SK-N-SH treated with all-trans-retinoic acid at 6 μM for 48 hours (cell line): ENCODE results near the gene EDEM2.
"Not testable (repeated sequence)": the region's sequence is repeated elsewhere in the genome, so short reads cannot be mapped to it uniquely, and the experiment has no call there.

ENCODE experiments used
- ATAC-seq: fragments of 200-7000 bp; cut with Tn5 transposase; 3 replicates; pipeline ENCODE4 v1.9.1; 2020; ENCODE audit warnings: mild to moderate bottlenecking, moderate library complexity
- ARNTL ChIP-seq: fragments of 450-650 bp; formaldehyde crosslinking; IDR thresholded peaks from 2 replicates; pipeline ENCODE4 v1.5.0; 2020; ENCODE audit warnings: low read depth, mild to moderate bottlenecking, moderate library complexity, borderline replicate concordance
- BACH2 ChIP-seq: fragments of 250-450 bp; sonication (Bioruptor Pico); IDR thresholded peaks from 2 replicates; pipeline ENCODE4 v1.9.0; 2021; ENCODE audit warnings: mild to moderate bottlenecking, borderline replicate concordance
- CSDC2 ChIP-seq: fragments of 250-450 bp; sonication (Bioruptor Pico); IDR thresholded peaks from 2 replicates; pipeline ENCODE4 v1.5.0; 2020; ENCODE audit warnings: mild to moderate bottlenecking, moderate library complexity
- ESRRG ChIP-seq: fragments of 250-450 bp; sonication (Bioruptor Pico); IDR thresholded peaks from 2 replicates; pipeline ENCODE4 v1.6.1; 2021; ENCODE audit warnings: mild to moderate bottlenecking
- ISL1 ChIP-seq: fragments of 250-450 bp; sonication (Bioruptor Pico); IDR thresholded peaks from 2 replicates; pipeline ENCODE4 v2.1.2; 2022; ENCODE audit warnings: mild to moderate bottlenecking, moderate library complexity
- OSR1 ChIP-seq: fragments of 250-450 bp; sonication (Bioruptor Pico); IDR thresholded peaks from 2 replicates; pipeline ENCODE4 v1.8.0; 2022; ENCODE audit warnings: moderate library complexity, mild to moderate bottlenecking, inconsistent platforms
- PPARA ChIP-seq: fragments of 250-450 bp; sonication (Bioruptor Pico); IDR thresholded peaks from 2 replicates; pipeline ENCODE4 v1.5.0; 2020; ENCODE audit warnings: mild to moderate bottlenecking, borderline replicate concordance
- RARB ChIP-seq: fragments of 250-450 bp; sonication (Bioruptor Pico); IDR thresholded peaks from 2 replicates; pipeline ENCODE4 v1.8.0; 2021; ENCODE audit warnings: mild to moderate bottlenecking, moderate library complexity
- SNAI2 ChIP-seq: fragments of 250-450 bp; sonication (Bioruptor Pico); IDR thresholded peaks from 2 replicates; pipeline ENCODE4 v1.5.0; 2020; ENCODE audit warnings: mild to moderate bottlenecking, moderate library complexity
- TCF4 ChIP-seq: fragments of 250-450 bp; sonication (Bioruptor Pico); IDR thresholded peaks from 2 replicates; pipeline ENCODE4 v1.8.0; 2021; ENCODE audit warnings: mild to moderate bottlenecking, moderate library complexity, borderline replicate concordance
- TOX ChIP-seq: fragments of 250-450 bp; sonication (Bioruptor Pico); IDR thresholded peaks from 2 replicates; pipeline ENCODE4 v1.8.0; 2021; ENCODE audit warnings: mild to moderate bottlenecking, moderate library complexity, borderline replicate concordance
- ZFP3 ChIP-seq: fragments of 250-450 bp; sonication (Bioruptor Pico); IDR thresholded peaks from 2 replicates; pipeline ENCODE4 v1.5.0; 2020; ENCODE audit warnings: mild to moderate bottlenecking, moderate library complexity
- ZFP30 ChIP-seq: fragments of 450-650 bp; formaldehyde crosslinking; IDR thresholded peaks from 2 replicates; pipeline ENCODE4 v1.5.0; 2022; ENCODE audit warnings: mild to moderate bottlenecking, moderate library complexity
- ZNF565 ChIP-seq: fragments of 450-650 bp; formaldehyde crosslinking; conservative IDR thresholded peaks from 2 replicates; pipeline ENCODE4 v1.5.0; 2020; ENCODE audit warnings: low read depth, mild to moderate bottlenecking, moderate library complexity
- ZNF70 ChIP-seq: fragments of 450-650 bp; formaldehyde crosslinking; IDR thresholded peaks from 2 replicates; pipeline ENCODE4 v1.5.0; 2020; ENCODE audit warnings: mild to moderate bottlenecking, moderate library complexity
- ZNF8 ChIP-seq: fragments of 450-650 bp; formaldehyde crosslinking; IDR thresholded peaks from 2 replicates; pipeline ENCODE4 v1.5.0; 2020; ENCODE audit warnings: mild to moderate bottlenecking, moderate library complexity
- TF ChIP-seq, protein P1 (sequence below): fragments of 250-450 bp; sonication (Bioruptor Pico); IDR thresholded peaks from 2 replicates; pipeline ENCODE4 v1.8.0; 2021; ENCODE audit warnings: low read depth, mild to moderate bottlenecking, moderate library complexity, borderline replicate concordance
- TF ChIP-seq, protein P2 (sequence below): fragments of 250-450 bp; sonication (Bioruptor Pico); IDR thresholded peaks from 2 replicates; pipeline ENCODE4 v1.5.0; 2020; ENCODE audit warnings: mild to moderate bottlenecking, moderate library complexity
- TF ChIP-seq, protein P3 (sequence below): fragments of 250-450 bp; sonication (Bioruptor Pico); IDR thresholded peaks from 2 replicates; pipeline ENCODE4 v1.5.1; 2020; ENCODE audit warnings: low read depth, mild to moderate bottlenecking, moderate library complexity
- TF ChIP-seq, protein P4 (sequence below): fragments of 250-450 bp; sonication (Bioruptor Pico); IDR thresholded peaks from 2 replicates; pipeline ENCODE4 v1.8.0; 2020; ENCODE audit warnings: mild to moderate bottlenecking, moderate library complexity, borderline replicate concordance

EDEM2 gene, protein sequence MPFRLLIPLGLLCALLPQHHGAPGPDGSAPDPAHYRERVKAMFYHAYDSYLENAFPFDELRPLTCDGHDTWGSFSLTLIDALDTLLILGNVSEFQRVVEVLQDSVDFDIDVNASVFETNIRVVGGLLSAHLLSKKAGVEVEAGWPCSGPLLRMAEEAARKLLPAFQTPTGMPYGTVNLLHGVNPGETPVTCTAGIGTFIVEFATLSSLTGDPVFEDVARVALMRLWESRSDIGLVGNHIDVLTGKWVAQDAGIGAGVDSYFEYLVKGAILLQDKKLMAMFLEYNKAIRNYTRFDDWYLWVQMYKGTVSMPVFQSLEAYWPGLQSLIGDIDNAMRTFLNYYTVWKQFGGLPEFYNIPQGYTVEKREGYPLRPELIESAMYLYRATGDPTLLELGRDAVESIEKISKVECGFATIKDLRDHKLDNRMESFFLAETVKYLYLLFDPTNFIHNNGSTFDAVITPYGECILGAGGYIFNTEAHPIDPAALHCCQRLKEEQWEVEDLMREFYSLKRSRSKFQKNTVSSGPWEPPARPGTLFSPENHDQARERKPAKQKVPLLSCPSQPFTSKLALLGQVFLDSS

DNA sequence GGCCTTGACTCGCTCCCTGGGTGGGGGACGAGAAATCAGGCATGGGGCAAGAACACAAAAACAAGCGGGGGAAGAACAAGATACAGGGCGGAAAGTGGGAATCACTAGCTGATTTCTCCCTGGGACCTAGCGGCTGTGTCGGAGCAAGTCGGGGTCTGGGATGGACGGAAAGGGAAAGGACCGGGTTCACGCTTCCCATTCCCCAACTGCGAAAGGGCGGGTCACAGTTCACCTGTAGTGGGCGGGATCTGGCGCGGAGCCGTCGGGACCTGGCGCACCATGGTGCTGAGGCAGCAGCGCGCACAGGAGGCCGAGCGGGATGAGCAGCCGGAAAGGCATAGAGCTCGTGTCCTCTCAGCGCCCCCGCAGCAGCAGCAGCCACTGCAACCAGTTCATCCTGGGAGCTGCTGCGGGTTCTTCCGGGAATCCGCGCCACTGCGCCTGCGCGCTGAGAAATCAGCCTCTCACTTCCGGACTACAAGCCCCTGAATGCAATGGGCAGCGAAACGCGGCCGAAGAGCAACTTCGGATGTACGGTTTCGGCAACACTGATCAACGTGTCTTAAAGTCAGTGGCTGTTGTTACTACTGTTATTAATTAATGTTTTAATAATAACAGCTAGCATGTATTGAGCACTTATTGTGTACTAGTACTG, at the start of gene EDEM2:
Gene EDEM2 (minus strand): TSS at position 417 of the 655 bp plus-strand sequence. CDS start 78 bp downstream, at position 339.
- peak; percentile 97 for ATAC-seq

DNA sequence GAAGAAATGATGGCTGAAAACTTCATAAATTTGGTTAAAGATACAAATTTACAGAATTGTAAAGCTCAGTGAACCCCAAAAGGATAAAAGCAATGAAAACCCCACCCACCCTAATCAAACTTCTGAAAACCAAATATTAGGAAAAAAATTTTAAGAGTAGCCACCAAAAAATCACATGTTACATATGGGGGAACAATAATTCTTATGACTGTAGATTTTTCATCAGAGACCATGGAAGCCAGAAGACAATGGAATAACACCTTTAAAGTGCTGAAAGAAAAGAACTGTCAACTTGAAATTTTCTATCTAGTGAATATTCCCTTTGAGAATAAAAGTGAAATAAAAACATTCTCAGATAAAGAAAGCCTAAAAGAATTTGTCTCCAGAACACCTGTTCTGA, 49.2 kb upstream of the EDEM2 start:
- ATAC-seq = no peak
- TF ChIP-seq RARB = no peak
- TF ChIP-seq, protein P1, sequence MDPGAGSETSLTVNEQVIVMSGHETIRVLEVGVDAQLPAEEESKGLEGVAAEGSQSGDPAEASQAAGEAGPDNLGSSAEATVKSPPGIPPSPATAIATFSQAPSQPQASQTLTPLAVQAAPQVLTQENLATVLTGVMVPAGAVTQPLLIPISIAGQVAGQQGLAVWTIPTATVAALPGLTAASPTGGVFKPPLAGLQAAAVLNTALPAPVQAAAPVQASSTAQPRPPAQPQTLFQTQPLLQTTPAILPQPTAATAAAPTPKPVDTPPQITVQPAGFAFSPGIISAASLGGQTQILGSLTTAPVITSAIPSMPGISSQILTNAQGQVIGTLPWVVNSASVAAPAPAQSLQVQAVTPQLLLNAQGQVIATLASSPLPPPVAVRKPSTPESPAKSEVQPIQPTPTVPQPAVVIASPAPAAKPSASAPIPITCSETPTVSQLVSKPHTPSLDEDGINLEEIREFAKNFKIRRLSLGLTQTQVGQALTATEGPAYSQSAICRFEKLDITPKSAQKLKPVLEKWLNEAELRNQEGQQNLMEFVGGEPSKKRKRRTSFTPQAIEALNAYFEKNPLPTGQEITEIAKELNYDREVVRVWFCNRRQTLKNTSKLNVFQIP (CRISPR knock-in tag) = no peak
- TF ChIP-seq, all 23 proteins: peak for 0

More for the DNA sequence above, at the start of gene EDEM2:
- TF ChIP-seq ARNTL (CRISPR knock-in tag) = no peak
- no peak for TF ChIP-seq ESRRG (CRISPR knock-in tag)
- no peak for TF ChIP-seq ZFP3 (CRISPR knock-in tag)
- TF ChIP-seq RARB = no peak
- no peak for TF ChIP-seq ISL1 (CRISPR knock-in tag)
- TF ChIP-seq, protein P2, sequence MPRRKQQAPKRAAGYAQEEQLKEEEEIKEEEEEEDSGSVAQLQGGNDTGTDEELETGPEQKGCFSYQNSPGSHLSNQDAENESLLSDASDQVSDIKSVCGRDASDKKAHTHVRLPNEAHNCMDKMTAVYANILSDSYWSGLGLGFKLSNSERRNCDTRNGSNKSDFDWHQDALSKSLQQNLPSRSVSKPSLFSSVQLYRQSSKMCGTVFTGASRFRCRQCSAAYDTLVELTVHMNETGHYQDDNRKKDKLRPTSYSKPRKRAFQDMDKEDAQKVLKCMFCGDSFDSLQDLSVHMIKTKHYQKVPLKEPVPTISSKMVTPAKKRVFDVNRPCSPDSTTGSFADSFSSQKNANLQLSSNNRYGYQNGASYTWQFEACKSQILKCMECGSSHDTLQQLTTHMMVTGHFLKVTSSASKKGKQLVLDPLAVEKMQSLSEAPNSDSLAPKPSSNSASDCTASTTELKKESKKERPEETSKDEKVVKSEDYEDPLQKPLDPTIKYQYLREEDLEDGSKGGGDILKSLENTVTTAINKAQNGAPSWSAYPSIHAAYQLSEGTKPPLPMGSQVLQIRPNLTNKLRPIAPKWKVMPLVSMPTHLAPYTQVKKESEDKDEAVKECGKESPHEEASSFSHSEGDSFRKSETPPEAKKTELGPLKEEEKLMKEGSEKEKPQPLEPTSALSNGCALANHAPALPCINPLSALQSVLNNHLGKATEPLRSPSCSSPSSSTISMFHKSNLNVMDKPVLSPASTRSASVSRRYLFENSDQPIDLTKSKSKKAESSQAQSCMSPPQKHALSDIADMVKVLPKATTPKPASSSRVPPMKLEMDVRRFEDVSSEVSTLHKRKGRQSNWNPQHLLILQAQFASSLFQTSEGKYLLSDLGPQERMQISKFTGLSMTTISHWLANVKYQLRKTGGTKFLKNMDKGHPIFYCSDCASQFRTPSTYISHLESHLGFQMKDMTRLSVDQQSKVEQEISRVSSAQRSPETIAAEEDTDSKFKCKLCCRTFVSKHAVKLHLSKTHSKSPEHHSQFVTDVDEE (CRISPR knock-in tag) = no peak
- TF ChIP-seq BACH2 (CRISPR knock-in tag) = no peak
- no peak for TF ChIP-seq TOX (CRISPR knock-in tag)
- TF ChIP-seq, protein P3, sequence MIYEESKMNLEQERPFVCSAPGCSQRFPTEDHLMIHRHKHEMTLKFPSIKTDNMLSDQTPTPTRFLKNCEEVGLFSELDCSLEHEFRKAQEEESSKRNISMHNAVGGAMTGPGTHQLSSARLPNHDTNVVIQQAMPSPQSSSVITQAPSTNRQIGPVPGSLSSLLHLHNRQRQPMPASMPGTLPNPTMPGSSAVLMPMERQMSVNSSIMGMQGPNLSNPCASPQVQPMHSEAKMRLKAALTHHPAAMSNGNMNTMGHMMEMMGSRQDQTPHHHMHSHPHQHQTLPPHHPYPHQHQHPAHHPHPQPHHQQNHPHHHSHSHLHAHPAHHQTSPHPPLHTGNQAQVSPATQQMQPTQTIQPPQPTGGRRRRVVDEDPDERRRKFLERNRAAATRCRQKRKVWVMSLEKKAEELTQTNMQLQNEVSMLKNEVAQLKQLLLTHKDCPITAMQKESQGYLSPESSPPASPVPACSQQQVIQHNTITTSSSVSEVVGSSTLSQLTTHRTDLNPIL (CRISPR knock-in tag) = no peak
- no peak for TF ChIP-seq ZNF70 (CRISPR knock-in tag)
- no peak for TF ChIP-seq ZFP30 (CRISPR knock-in tag)
- TF ChIP-seq SNAI2 = no peak
- TF ChIP-seq ZNF565 (CRISPR knock-in tag) = no peak
- no peak for TF ChIP-seq CSDC2 (CRISPR knock-in tag)
- TF ChIP-seq ZNF8 = no peak
- TF ChIP-seq OSR1 (CRISPR knock-in tag) = no peak
- TF ChIP-seq TCF4 = no peak
- TF ChIP-seq, all 23 proteins: peak for 0

DNA sequence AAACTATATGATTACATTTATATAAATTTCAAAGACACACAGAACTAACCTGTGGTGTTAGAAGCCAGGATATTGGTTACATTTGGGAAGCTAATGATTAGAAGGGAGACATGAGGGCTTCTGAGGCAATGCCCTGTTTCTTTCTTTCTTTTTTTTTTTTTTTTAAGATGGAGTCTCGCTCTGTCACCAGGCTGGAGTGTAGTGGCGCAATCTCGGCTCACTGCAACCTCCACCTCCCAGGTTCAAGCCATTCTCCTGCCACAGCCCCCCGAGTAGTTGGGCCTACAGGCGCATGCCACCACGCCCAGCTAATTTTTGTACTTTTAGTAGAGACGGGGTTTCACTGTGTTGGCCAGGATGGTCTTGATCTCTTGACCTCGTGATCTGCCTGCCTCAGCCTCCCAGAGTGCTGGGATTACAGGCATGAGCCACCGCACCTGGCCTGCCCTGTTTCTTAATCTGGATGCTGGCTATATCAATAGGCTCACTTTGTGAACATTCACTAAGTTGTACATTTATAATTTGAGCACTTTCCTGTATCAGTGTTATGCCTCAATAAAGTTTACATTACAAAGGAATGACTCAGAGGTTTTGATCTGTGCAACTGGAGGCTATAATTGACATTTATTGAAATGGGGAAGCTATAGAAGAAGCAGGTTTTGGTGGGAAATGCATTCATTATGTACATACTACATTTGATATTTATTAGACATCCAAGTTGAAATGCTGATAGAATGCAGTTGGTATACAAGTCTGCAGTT, 46.1 kb upstream of the EDEM2 start:
- ATAC-seq = not testable (repeated sequence)

DNA sequence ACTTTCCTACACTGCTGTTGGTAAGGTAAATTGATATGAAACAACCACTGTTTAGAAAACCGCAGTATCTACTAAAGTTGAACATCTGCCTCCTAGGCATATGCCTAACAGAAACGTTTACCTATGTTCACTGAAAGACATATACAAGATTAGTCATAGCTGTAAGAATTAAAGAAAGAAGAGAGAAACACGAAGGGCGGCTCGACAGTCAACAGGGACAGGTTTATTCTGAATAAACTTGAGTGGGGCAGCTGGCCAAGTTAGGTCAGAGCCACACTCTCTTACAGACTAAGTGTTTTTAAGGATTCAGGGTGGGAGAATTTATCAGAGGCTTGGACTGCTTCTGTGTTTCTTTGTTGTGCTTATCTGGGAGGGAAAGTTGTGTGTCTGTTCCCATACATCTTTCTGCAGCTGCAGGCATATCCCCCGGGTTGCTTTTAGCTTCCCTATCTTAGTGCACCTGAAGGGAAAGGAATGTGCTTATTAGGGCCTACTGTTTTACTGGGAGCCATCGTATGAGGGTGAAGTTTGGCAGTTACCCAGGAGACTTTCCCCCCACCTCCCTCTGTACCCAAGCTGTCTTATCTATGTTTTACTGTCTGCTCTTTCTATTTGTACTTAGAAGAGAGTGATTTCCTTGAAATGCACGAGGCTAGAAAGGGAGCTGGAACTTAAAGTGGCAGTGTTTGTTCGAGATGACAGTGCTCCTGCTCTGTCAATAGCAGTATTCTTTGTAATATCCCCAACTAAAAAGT, 45.2 kb upstream of the EDEM2 start:
- TF ChIP-seq ZFP3 (CRISPR knock-in tag) (no peak), PPARA (no peak), ZNF565 (CRISPR knock-in tag) (no peak), RARB (no peak), ESRRG (CRISPR knock-in tag) (no peak), SNAI2 (no peak), TOX (CRISPR knock-in tag) (no peak), CSDC2 (CRISPR knock-in tag) (no peak), ARNTL (CRISPR knock-in tag) (no peak)
- TF ChIP-seq, protein P1 (CRISPR knock-in tag) = no peak
- TF ChIP-seq, protein P4, sequence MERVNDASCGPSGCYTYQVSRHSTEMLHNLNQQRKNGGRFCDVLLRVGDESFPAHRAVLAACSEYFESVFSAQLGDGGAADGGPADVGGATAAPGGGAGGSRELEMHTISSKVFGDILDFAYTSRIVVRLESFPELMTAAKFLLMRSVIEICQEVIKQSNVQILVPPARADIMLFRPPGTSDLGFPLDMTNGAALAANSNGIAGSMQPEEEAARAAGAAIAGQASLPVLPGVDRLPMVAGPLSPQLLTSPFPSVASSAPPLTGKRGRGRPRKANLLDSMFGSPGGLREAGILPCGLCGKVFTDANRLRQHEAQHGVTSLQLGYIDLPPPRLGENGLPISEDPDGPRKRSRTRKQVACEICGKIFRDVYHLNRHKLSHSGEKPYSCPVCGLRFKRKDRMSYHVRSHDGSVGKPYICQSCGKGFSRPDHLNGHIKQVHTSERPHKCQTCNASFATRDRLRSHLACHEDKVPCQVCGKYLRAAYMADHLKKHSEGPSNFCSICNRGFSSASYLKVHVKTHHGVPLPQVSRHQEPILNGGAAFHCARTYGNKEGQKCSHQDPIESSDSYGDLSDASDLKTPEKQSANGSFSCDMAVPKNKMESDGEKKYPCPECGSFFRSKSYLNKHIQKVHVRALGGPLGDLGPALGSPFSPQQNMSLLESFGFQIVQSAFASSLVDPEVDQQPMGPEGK = no peak
- TF ChIP-seq, protein P3 (CRISPR knock-in tag) = no peak
- no peak for ATAC-seq
